GM12892 (cell line): ENCODE measurements around the gene IMMP2L.

Experiments
- POLR2A ChIP-seq: IDR thresholded peaks from 2 replicates; pipeline ENCODE4 v1.6.1; 2011; ENCODE audit warnings: low read depth, low read length, control low read depth
- POLR2AphosphoS5 ChIP-seq: IDR thresholded peaks from 2 replicates; pipeline ENCODE4 v1.6.1; 2011; ENCODE audit warnings: low read depth, low read length, control low read depth

GRCh38 chr7:111476586-111477293, 85.6 kb downstream of the IMMP2L start:
- TF ChIP-seq POLR2A (no peak), POLR2AphosphoS5 (no peak)
